ENCODE data around the gene APOE. TPM values are rescaled to one million over a fixed set of nuclear protein-coding genes. Genes with fewer than 3 reads are reported as not detected.
A peak's percentile ranks its signal among the peaks of the same experiment; 100 is the strongest.

APOE gene
- total RNA-seq, 1 experiment from 2014 or later: 530 TPM

- H4K8ac ChIP-seq (replicated peaks; ENCODE audit: insufficient read length, low read depth, low read length): no peak overlapping the region
- no peaks in the 10 kb centered on the region for H4K20me1 ChIP-seq (ENCODE audit: control insufficient read depth, insufficient read depth, insufficient read length)
- H2AFZ ChIP-seq (ENCODE audit: low read length): no peak overlapping the region
- no peak overlapping the region for H4K91ac ChIP-seq (ENCODE audit: insufficient read length, low read depth, low read length)
- H2BK20ac ChIP-seq (ENCODE audit: low read depth, low read length, poor library complexity, severe bottlenecking): no peak overlapping the region
- no peaks in the 10 kb centered on the region for H3K27me3 ChIP-seq (ENCODE audit: insufficient read depth, low read length)
- Mint-ChIP-seq H3K4me3 (no peak overlapping the region), H3K27me3 (ENCODE audit: low read depth) (no peaks in the 10 kb centered on the region), H3K9me3 (no peaks in the 10 kb centered on the region), H3K36me3 (ENCODE audit: insufficient read depth in 1 of 3, low read depth in 3 of 3) (peaks cover 44 to 74% (median 71%) of the 10 kb centered on the region in 3 experiments; a peak in 6 of 7 replicates), H3K27ac (peak overlapping the region in 2 of 3 experiments; percentile 29 to 38; a peak in 3 of 7 replicates), H3K4me1 (peaks cover 11 to 48% of the 10 kb centered on the region in 2 experiments)
- no peak overlapping the region for H3K9ac ChIP-seq (ENCODE audit: extremely low read depth, insufficient read length, low read length)
- no peak for TF ChIP-seq CTCF (conservative IDR thresholded peaks at IDR 0.05)
- H2AK5ac ChIP-seq (ENCODE audit: insufficient read length, low read length): no peak overlapping the region
- no peak overlapping the region for H2BK5ac ChIP-seq (ENCODE audit: insufficient read length, low read length)
- H2BK120ac ChIP-seq (ENCODE audit: low read depth, low read length, poor library complexity, severe bottlenecking): no peak overlapping the region
- no peak overlapping the region for H3K23ac ChIP-seq (ENCODE audit: insufficient read length, low read depth, low read length)
- H3K79me2 ChIP-seq (ENCODE audit: insufficient read depth, low read length): no peaks in the 10 kb centered on the region
- WGBS (ENCODE audit: extremely low coverage, insufficient read length, low lambda C conversion rate): no CpG with 5 or more reads among the region's 5 CpGs
- no peak overlapping the region for H3T11ph ChIP-seq (ENCODE audit: low read length)
- no peak overlapping the region for H3K56ac ChIP-seq (ENCODE audit: insufficient read length, low read depth, low read length)
- H3K4me1 ChIP-seq (ENCODE audit: insufficient read depth, low read length): no peaks in the 10 kb centered on the region
- H3K23me2 ChIP-seq (ENCODE audit: insufficient read length, low read depth, low read length, poor library complexity, severe bottlenecking): no peaks in the 10 kb centered on the region
- no peak overlapping the region for H3K14ac ChIP-seq (ENCODE audit: insufficient read depth, low read length)
- H3K27ac ChIP-seq (ENCODE audit: insufficient read length, low read depth, low read length): no peak overlapping the region
- no peak overlapping the region for H3K18ac ChIP-seq (ENCODE audit: insufficient read length, low read depth, low read length)
- no peak overlapping the region for H3K4me2 ChIP-seq (ENCODE audit: insufficient read depth, insufficient read length, low read length)
- H3K9me3 ChIP-seq (ENCODE audit: control insufficient read depth, low read depth, low read length): no peaks in the 10 kb centered on the region
- no peaks in the 10 kb centered on the region for H3K79me1 ChIP-seq (ENCODE audit: insufficient read depth, low read depth, low read length, poor library complexity, severe bottlenecking)
- H2BK15ac ChIP-seq (ENCODE audit: low read depth, low read length): no peak overlapping the region
- DNase-seq: no peak
- H2BK12ac ChIP-seq (ENCODE audit: insufficient read length, low read depth, low read length): no peak overlapping the region
- H3K4ac ChIP-seq (ENCODE audit: low read depth, low read length): no peak overlapping the region
- H4K5ac ChIP-seq (ENCODE audit: insufficient read length, low read depth, low read length): no peak overlapping the region
These were observed 28.6 kb upstream of the APOE start for GRCh38 chr19:44876930-44877535.
